GM12874 (cell line): Measurements from ENCODE around the gene MYO7B.

Source experiments
- CTCF ChIP-seq: IDR thresholded peaks from 2 replicates; pipeline ENCODE4 v1.5.1; 2011; ENCODE audit warnings: low read depth, mild to moderate bottlenecking, control low read depth, low read length, moderate library complexity; ENCODE audit not compliant: insufficient read depth

Gene MYO7B

GRCh38 chr2:127506510-127506909 lies 29.0 kb upstream of the MYO7B start:
- TF ChIP-seq CTCF, result no peak

GRCh38 chr2:127508023-127508630 lies 27.4 kb upstream of the MYO7B start:
- TF ChIP-seq CTCF, result no peak

GRCh38 chr2:127508631-127509034 lies 26.9 kb upstream of the MYO7B start:
- TF ChIP-seq CTCF, result no peak

- TF ChIP-seq CTCF, result no peak
Observed at GRCh38 chr2:127510073-127510472, 25.4 kb upstream of the MYO7B start.

- no peak for TF ChIP-seq CTCF
Observed at GRCh38 chr2:127511090-127511695, 24.3 kb upstream of the MYO7B start.

GRCh38 chr2:127511917-127512316 lies 23.6 kb upstream of the MYO7B start:
- no peak for TF ChIP-seq CTCF

GRCh38 chr2:127512362-127512761 lies 23.1 kb upstream of the MYO7B start:
- no peak for TF ChIP-seq CTCF
